NCI-H2081 (cell line): ENCODE measurements around the gene GALNTL6.
"Not testable (repeated sequence)": the region's sequence is repeated elsewhere in the genome, so short reads cannot be mapped to it uniquely, and the experiment has no call there.

Experiments
- DNase-seq, 2 experiments: peaks; one replicate each; lab custom pipeline; 2025; lab: John Stamatoyannopoulos, UW

Gene GALNTL6

GRCh38 chr4:173017802-173018201 lies 1204.6 kb downstream of the GALNTL6 start:
- DNase-seq = no peak

DNA sequence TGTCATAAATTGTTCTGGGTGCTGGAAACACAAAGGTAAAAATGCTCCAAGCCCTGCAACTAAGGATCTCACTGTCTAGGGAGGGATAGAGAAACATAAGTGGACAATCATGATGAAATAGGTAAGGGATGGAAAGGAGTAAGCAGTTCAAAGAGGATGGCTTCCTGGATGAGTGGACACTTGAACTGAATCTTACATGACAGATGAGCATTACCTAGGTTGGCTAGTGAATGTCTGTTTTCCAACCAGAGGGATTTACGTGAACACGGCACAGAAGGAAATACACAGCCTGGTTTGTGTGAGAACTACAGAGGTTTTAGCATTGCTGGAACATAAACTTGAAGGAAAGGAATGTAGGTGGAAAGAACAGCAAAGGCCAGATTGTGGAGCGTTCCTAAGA lies 1205.2 kb downstream of the GALNTL6 start:
- DNase-seq = no peak

GRCh38 chr4:173019664-173020063 lies 1206.5 kb downstream of the GALNTL6 start:
- DNase-seq = no peak

DNA sequence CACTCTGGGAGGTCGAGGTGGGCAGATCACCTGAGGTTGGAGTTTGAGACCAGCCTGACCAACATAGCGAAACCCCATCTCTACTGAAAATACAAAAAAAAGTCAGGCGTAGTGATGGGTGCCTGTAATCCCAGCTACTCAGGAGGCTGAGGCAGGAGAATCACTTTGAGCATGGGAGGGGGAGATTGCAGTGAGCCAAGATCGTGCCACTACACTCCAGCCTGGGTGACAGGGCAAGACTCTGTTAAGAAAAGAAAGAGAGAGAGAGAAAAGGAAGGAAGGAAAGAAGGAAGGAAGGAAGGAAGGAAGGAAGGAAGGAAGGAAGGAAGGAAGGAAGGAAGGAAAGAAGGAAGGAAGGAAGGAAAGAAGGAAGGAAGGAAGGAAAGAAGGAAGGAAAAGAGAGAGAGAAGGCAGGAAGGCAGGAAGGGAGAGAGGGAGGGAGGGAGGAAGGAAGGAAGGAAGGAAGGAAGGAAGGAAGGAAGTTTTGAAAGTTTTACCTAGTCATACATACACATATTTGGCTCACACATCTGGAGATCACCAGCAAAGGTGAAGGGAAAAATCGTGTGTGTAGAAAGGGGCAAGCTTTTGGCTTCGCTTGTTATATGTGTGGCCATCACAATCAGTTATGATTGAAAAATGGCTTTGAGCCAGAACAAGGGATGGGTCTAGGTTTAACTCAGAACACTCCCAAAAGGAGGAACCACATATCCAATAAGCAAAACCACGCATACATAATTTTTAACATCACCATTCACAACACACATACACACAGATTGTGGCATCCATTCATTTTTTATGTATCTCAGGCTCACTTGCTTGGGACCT lies 1208.8 kb downstream of the GALNTL6 start:
- DNase-seq = not testable (repeated sequence)

DNA sequence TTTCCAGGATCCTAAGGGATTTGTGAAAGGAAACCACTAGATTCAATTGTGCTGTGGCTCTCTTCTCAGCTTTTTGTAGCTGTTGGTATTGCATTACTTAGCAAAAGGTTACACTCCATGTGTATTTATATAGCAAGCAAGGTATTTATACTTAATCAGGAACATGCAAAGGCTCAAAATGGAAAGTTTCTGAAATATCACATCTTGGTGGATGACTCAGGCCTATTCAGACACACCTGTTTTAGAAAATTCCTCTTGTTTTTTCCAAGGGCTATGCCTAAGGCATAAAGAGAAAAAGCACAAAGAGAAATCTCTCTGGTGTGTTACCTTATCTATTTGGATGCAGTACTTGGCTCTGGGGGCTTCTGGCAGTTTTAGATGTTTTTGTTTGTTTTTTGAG lies 1211.0 kb downstream of the GALNTL6 start:
- no peak for DNase-seq

GRCh38 chr4:173025131-173025530 lies 1211.9 kb downstream of the GALNTL6 start:
- DNase-seq = peak; percentile 69 to 73

- no peak for DNase-seq
These were observed 1224.0 kb downstream of the GALNTL6 start for GRCh38 chr4:173037242-173037641.

DNA sequence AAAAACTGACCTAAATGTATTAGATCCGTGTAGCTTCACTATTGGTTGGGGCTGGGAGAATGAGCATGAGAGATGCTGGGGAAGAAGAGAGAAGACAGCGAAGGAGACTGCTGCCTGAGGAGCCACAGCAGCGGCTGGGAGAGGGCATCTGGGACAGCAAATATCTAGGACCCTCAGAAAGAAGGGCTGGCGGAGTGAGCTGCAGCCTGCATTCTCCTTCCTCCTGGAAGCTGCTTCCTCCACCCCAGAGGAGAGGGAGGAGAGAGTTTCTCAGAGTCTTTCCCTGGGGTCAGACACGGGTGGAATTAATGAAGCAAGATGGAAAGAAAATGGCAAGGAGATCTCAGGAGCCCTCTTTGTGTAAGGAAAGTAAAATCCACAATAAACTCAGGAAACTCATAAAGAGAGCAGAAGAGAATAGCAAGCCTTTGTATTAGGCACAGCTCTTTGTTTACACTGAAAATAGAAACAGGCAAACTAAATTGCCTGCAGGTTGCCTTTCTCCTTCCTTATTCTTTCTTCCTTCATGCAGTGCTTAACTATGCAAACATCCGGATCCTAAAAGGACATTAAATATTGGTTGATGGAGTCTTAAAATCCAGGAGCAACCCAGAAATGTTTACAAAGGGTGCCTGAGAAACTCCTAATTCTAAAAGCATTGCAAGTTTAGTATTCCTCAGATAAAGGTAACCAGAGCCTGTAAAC lies 1225.1 kb downstream of the GALNTL6 start:
- peak in 1 of 2 experiments; percentile 37 for DNase-seq

GRCh38 chr4:173039617-173040577 lies 1226.7 kb downstream of the GALNTL6 start:
- peak in 1 of 2 experiments; percentile 64 for DNase-seq

DNA sequence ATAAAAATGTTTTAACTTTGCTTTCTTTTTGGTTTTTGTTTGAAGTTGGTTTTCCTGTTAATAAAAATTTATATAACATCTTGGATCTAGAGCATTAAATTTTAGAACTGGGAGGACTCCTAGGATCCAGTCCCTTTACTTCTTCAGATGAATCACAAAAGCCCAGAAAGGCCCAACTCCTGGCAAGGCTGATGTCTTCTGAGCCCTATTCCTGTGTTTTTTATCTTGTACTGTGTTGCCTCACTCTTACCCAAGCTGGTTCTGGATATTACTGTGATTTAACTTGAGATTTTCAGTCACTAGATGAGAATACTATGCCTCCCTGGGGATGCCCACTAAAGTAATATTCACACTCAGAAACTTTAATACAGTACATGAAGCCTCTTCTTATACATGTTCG lies 1228.3 kb downstream of the GALNTL6 start:
- no peak for DNase-seq

DNA sequence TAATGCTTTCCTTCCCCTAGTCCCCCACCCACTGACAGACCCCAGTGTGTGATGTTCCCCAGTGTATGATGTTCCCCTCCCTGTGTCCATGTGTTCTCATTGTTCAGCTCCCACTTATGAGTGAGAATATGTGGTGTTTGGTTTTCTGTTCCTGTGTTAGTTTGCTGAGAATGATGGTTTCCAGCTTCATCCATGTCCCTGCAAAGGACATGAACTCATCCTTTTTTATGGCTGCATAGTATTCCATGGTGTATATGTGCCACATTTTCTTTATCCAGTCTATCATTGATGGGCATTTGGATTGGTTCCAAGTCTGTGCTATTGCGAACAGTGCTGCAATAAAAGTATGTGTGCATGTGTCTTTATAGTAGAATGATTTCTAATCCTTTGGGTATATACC lies 1228.9 kb downstream of the GALNTL6 start:
- not testable (repeated sequence) for DNase-seq

DNA sequence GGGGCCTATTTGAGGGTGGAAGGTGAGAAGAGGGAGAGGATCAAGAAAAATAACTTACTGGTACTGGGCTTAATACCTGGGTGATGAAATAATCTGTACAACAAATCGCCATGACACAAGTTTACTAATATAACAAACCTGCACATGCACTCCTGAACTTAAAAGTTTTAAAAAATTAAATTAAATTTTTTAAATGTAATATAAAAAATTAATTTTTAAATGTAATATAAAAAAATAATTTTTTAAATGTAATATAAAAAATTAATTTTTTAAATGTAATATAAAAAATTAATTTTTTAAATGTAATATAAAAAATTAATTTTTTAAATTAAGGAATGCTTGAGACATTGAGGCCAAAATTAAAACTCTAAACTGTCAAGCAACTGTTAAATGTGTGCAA lies 1231.1 kb downstream of the GALNTL6 start:
- no peak for DNase-seq

DNA sequence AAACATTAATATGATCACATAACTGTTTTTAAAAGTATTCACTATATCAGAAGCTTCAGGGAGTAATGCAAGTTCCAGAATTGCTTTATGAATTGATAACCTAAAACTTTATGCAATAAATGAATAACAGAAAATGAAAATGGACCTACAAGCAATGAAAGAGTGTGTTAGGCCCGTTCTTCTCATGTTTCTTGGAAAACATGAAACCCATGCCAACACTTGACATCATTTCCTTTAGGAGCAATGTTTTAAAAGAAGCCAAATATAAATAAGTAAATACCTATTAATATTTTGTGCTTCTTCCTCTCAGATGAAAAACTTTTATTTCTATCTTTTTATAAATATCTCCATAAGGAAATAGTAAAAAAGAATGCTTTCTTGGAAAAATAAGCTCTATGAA lies 1232.4 kb downstream of the GALNTL6 start:
- DNase-seq = no peak

- no peak for DNase-seq
These were observed 1232.9 kb downstream of the GALNTL6 start for GRCh38 chr4:173046144-173046543.

DNA sequence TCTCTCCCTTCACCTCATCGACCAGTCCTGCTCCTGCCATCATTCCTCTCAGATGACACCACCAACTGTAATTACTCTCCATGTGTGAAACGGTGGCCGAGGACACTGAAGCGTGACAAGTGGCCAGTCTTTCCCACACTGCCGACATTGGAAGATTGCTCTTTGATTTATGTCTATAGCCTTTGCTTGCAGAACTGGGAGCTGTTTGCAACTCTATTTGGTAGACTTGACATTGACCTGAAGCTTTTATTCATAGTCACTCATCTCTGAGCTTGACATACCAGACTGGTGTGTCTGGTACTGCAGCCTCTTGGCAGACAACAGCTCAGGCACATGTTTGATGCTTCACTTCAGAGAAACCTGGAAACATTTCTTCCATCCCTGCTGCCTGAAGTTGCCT lies 1233.6 kb downstream of the GALNTL6 start:
- DNase-seq = peak in 1 of 2 experiments; percentile 5

GRCh38 chr4:173051232-173051631 lies 1238.0 kb downstream of the GALNTL6 start:
- no peak for DNase-seq

- no peak for DNase-seq
These were observed 1238.5 kb downstream of the GALNTL6 start for GRCh38 chr4:173051716-173052115.

GRCh38 chr4:173052439-173052838 lies 1239.2 kb downstream of the GALNTL6 start:
- no peak for DNase-seq

DNA sequence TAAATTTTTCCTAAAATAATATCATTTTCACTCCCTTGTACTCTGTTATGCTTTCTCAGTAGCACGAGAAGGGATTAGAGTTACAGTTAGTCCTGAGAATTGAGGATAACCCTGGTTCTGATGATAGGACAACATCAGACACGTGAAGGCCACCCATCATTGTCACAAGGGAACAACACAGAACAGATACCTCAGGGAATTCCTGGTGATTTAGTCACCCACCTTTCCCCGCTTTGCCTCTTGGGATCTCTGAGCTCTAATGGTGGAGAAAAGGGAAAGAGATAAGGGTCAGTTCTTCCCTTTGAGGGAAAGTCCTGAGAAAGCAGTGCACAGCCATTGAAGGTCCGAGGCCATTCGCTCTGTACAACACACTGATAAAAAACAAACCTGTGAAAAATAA lies 1243.1 kb downstream of the GALNTL6 start:
- no peak for DNase-seq

- DNase-seq = peak; percentile 56 to 92
These were observed 1243.5 kb downstream of the GALNTL6 start for GRCh38 chr4:173056710-173057109.

- peak; percentile 26 to 79 for DNase-seq
These were observed 1244.2 kb downstream of the GALNTL6 start for GRCh38 chr4:173057442-173057841.

DNA sequence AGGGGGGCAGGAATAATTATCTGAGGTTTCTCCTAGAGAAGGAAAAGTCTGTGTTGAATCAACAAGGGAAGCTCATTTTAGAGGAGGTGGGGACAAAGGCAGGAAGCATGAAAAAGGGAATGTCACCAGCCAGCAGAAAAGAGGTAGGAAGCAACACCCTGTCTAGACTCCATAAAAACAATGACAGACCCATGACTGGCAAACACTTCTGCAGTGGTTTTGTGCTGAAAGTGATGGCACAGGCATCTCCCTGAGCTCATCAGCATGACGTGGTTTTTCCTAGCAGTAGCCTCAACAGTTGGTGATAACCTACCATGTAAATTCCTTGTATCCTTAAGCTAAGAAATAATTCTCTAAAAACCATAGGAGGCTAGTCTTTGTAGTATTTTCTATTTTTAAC lies 1244.7 kb downstream of the GALNTL6 start:
- DNase-seq = peak; percentile 14 to 61
